Stimulated activated CD8-positive, alpha-beta memory T cell treated with anti-CD3 and anti-CD28 coated beads, Interleukin-12 subunit alpha, Interleukin-12 subunit beta, amount 100 ng/mL, for 24 hours (primary cell): ENCODE measurements around the gene RHEBL1.

Experiments used
- DNase-seq: peaks from one replicate; pipeline ENCODE4 v3.0.0-alpha.2; 2020; ENCODE audit errors: extremely low read depth

The RHEBL1 gene

DNA sequence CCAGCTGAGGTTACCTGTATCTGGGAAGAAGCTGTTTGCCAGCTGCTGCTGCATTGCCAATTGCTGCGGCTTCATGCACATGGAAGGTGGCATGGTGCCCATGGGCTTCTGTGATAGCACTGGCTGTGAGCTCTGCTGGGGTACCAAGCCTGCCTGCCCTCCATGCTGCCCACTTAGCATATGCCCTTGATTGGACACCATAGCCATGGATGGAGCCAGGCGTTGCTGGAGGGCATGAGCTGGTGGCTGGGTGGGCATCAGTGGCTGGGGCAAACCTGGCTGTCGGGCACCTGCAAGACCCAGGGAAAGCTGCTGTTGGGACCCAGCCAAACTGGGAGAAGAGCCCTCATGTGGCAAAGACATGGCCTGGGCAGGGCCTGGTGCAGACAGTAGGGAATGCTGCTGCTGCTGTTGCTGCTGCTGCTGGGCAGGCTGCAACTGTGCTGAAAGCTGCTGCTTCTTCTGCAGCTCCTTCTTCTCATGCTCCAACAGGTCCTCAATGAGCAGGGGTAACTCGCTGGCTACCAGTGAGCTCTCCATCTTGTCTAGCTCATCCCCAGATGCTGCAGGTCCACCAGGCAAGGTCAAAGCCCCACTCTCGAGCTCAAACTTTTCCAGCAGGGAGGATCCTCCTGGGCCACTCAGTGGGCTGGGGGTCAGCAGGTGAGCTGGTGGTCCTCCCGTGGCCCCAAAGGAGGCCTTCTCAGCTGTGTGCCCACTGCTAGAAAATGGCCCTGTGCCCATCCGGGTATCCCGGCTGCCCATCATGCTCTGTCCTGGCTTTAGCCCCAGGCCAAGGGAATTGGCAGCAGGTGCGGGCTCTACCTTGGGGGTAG lies 32.5 kb downstream of the RHEBL1 start:
- DNase-seq, result no peak

GRCh38 chr12:49036029-49036428 lies 33.8 kb downstream of the RHEBL1 start:
- no peak for DNase-seq

DNA sequence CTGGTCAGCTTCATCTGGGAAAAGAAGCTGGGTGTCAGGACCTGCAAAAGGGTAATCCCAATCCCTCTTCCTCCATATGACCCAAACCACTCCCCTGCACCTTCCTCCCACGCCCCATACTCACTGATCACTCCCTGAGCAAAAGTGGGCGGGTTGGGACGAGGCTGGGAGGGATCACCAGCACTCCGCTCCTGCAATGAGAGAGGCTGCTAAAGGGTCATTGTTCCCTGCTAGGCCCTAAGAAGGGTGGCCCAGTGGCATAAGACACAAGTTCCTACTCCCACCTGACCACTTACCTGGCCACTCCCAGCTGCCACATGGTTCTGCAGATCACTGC lies 35.5 kb downstream of the RHEBL1 start:
- DNase-seq, result no peak

DNA sequence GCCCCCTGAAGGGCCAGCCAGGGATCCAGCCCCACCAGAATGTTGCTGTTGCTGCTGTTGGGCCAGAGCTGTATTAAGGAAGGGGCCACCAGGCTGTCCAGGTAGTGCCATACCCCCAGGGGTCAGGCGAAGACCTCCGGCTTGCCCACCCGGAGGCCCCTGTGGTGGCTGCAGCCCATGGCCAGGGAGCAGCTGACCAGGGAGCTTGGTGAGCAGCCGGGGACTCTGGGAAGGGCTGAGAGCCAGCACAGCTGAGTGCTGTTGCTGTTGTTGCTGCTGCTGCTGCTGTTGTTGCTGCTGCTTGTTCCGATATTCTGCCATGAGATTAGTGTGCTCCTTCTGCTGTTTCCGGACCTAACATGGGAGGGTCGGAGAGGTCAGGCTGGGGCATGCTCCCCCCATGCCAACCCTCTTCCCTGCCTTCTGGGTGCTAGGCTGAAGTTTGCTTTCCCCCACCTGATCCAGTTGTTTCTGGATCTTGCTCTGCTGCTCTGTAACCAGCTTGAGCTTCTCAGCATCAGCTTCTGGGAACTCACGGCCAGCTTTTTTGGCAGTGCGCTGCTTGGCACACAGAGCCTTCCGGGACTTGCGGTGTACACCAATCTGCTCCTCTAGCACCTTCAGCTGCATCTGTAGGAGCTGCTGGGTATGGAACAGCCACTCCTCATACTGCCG lies 36.0 kb downstream of the RHEBL1 start:
- DNase-seq, result no peak

- DNase-seq, result no peak
Measured at GRCh38 chr12:49032679-49033447, 36.9 kb downstream of the RHEBL1 start.

GRCh38 chr12:49032276-49032675 lies 37.5 kb downstream of the RHEBL1 start:
- no peak for DNase-seq

DNA sequence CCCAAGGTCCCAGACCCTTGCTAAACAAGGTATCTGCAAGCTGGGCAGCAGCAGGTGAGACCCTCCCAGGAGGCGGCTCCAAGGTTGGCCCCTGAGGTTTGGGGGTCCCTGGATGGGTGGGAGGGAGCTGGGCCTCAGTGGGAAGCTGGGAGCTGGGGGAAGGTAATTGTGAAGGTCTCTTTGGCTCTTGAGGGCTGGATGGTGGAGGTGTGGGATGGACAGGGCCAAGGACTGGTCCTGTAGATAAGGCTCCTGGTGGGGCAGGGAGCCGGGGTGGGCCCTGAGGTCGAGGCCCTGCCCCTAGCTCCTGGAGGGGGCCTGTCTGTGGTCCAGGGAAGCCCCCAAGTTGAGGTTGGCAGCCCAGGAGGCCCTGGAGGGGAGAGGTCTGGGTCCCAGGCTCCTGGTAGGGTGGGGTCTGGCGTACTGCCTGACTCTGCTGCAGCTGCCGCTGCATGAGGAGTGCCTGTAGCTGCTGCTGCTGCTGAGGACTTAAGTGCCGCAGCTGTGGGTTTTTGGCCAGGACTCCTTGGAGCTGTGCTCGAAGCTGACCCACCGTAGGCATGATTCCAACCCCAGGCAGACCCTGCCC lies 38.1 kb downstream of the RHEBL1 start:
- DNase-seq, result no peak

- DNase-seq, result no peak
Measured at GRCh38 chr12:49030714-49031572, 38.8 kb downstream of the RHEBL1 start.

DNA sequence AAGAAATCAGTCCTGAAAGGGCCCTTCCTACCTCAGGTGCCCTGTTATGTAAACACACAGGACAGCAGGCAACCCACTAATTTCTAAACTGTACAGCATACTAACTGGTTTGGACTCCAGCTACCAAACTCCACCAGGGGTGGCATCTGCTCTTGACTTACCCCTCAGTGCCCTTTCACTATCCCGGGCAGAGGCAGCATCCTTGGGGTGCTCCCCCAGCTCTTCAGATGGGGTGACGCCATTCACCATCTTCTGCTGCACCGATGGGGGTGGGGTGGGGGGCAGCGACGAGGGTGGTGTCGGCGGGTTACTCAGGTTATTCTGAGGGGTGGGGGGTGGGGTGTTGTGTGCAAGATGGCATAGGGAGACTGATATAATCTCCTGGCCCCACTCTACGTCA lies 39.7 kb downstream of the RHEBL1 start:
- no peak for DNase-seq

DNA sequence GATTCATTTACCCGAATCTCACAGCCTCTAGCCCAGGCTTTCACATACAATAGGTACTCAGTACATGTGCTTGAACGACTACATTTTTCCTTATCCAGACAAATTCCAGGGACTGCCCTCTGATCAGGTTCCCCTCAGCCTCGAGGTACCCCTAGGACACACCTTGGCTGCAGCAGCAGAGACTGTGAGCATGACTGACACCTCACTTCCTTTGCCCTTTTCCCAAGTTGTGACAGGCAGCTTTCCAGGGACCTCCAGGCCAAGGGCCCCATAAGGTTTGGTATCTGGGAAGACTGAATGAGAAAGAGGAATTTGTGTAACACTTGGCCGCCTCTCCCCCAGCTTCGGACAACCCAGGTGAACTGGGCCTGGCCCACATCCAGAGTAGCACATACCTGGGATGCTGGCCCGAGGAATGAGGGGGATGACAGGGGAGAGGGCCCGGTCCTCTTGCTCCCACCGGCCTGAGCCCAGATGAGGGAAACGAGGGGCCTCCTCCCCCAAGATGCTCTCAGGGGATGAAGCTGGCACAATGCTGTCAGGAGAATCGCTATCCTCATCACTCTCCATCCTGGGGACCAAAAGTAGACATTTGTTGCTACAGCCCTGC lies 41.0 kb downstream of the RHEBL1 start:
- DNase-seq, result no peak

- no peak for DNase-seq
Measured at GRCh38 chr12:49027846-49028555, 41.8 kb downstream of the RHEBL1 start.

DNA sequence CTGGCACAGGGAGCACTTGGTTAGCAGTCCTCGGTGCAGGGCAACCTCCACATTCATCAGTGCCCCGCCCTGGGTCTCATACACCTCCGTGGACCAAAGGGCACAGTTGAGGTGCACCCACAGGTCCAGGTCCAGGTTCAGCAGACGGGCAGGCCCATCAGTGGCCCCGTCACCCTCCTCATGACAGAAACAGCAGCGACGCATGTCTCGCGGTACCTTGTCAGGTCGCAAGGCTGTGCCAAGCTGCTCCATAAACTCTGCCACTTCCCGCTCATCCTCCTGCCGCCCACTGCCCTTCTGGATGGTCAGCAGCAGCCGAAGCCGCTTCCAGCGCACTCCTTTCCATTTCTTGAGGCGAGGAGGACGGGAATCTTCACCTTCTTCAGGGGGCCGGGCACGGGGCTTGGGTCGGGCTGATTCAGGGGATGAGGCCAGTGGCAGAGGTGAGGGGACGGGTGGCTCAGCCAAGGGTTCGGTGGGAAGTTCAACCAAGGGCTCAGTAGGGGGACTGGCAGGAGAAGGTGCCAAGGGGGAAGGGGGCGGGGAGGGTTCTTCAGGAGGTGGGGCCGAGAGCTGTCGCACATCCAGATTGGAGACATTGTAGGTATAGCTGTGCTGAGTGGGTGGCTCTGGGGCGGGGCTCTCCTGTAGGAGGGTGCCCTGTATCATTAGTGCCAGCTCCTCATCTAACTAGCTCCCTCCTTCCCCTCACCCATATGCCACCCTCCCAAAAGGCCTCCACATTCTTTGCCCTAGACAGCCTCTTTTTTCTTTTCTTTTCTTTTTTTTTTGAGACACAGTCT lies 42.9 kb downstream of the RHEBL1 start:
- DNase-seq, result no peak

DNA sequence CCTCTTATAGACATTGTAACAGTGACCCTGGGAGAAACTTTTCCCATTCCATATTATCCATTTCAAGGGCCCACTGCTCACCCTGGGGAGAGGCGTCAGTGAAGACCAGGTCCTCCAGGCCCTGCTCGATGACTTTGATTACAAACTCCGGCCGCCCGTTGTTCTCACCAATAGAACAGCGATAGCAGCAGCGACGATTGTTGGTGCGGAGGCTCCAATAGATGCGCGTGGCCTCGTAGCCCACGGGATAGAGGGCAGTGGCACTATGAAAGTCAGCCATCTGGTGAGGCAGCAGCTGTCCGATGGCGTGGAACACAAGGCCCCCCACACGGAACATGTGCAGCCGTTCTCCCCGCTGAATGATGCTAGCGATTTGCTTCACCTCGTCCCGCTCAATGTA lies 43.7 kb downstream of the RHEBL1 start:
- DNase-seq, result no peak

GRCh38 chr12:49025463-49025862 lies 44.3 kb downstream of the RHEBL1 start:
- no peak for DNase-seq

DNA sequence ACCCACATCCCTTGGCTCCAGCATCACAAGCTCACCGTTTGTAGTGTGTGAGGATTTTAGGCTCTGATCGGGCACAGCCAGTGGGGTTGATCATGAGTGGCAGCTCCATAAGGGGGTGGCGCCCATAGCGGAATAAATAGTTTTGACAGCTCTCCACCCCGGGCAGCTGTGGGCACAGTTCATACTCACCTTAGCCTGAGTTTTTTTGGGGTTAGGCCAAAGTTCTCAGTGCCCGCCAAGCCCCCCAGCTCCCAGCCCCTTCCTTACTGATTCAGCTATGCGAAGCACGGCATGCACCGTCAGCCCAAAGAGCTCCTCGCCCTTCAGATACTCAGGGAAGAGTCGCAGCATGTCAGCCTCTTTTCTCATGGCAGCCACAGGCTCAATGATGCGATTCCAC lies 45.2 kb downstream of the RHEBL1 start:
- no peak for DNase-seq

DNA sequence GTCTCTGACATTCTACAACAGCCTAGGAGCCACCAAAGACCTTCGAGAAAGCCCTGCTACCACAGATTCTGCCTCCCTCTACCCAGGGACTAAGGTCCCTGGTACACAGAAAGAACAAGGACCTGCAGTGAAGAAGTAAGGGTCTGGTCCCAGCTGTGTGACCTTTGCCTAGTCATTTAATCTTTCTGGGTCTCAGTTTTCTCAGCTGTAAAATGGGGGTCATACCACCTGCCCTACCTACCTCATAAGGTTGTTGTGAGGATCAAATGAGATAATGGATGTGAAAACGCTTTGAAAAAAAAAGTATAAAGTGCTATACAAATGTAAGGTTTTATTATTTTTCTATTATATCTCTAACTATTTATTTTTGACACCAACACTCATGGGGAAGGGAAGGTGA lies 46.0 kb downstream of the RHEBL1 start:
- DNase-seq, result no peak

DNA sequence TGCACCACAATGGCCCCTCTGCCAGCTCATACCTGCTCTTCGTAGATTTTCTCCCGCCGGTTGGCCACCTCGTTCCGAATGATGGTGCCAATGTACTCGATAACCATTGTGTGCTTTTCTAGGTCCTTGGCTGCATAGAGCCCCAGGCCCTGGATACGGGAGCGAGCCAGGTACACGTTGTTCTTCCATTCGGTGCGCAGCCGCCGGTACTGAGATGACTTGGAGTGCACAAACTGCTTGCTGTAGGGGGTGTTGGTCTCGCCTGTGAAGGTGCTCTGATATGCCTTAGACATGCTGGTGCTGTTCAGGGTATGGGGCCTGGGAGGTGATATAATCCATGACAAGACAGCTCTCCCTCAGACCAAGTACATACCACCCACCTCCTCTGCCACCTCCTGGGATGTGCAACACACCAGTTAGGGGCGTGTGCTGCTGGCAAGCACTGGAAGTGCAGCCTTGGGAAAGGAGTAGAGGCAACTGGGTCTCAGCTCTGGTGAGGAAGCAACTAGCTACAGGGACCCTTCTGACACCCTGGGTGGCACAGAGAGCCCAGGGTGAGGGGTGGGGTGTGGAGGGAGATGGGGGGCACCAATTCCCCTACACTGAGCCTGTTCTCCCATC lies 47.1 kb downstream of the RHEBL1 start:
- DNase-seq, result no peak

- DNase-seq, result no peak
Measured at GRCh38 chr12:49021292-49021915, 48.4 kb downstream of the RHEBL1 start.

- no peak for DNase-seq
Measured at GRCh38 chr12:49020441-49020840, 49.3 kb downstream of the RHEBL1 start.
